ENCODE results near the gene PCSK5. TPM values are rescaled to one million over a fixed set of nuclear protein-coding genes. Genes with fewer than 3 reads are reported as not detected.

Gene PCSK5
- total and polyA plus RNA-seq, 2 of the 8 experiments (the other 6 are each of a cell fraction or from before 2014, with no cell fraction given): 5.5 to 10.7 TPM

- TF ChIP-seq, protein P1, sequence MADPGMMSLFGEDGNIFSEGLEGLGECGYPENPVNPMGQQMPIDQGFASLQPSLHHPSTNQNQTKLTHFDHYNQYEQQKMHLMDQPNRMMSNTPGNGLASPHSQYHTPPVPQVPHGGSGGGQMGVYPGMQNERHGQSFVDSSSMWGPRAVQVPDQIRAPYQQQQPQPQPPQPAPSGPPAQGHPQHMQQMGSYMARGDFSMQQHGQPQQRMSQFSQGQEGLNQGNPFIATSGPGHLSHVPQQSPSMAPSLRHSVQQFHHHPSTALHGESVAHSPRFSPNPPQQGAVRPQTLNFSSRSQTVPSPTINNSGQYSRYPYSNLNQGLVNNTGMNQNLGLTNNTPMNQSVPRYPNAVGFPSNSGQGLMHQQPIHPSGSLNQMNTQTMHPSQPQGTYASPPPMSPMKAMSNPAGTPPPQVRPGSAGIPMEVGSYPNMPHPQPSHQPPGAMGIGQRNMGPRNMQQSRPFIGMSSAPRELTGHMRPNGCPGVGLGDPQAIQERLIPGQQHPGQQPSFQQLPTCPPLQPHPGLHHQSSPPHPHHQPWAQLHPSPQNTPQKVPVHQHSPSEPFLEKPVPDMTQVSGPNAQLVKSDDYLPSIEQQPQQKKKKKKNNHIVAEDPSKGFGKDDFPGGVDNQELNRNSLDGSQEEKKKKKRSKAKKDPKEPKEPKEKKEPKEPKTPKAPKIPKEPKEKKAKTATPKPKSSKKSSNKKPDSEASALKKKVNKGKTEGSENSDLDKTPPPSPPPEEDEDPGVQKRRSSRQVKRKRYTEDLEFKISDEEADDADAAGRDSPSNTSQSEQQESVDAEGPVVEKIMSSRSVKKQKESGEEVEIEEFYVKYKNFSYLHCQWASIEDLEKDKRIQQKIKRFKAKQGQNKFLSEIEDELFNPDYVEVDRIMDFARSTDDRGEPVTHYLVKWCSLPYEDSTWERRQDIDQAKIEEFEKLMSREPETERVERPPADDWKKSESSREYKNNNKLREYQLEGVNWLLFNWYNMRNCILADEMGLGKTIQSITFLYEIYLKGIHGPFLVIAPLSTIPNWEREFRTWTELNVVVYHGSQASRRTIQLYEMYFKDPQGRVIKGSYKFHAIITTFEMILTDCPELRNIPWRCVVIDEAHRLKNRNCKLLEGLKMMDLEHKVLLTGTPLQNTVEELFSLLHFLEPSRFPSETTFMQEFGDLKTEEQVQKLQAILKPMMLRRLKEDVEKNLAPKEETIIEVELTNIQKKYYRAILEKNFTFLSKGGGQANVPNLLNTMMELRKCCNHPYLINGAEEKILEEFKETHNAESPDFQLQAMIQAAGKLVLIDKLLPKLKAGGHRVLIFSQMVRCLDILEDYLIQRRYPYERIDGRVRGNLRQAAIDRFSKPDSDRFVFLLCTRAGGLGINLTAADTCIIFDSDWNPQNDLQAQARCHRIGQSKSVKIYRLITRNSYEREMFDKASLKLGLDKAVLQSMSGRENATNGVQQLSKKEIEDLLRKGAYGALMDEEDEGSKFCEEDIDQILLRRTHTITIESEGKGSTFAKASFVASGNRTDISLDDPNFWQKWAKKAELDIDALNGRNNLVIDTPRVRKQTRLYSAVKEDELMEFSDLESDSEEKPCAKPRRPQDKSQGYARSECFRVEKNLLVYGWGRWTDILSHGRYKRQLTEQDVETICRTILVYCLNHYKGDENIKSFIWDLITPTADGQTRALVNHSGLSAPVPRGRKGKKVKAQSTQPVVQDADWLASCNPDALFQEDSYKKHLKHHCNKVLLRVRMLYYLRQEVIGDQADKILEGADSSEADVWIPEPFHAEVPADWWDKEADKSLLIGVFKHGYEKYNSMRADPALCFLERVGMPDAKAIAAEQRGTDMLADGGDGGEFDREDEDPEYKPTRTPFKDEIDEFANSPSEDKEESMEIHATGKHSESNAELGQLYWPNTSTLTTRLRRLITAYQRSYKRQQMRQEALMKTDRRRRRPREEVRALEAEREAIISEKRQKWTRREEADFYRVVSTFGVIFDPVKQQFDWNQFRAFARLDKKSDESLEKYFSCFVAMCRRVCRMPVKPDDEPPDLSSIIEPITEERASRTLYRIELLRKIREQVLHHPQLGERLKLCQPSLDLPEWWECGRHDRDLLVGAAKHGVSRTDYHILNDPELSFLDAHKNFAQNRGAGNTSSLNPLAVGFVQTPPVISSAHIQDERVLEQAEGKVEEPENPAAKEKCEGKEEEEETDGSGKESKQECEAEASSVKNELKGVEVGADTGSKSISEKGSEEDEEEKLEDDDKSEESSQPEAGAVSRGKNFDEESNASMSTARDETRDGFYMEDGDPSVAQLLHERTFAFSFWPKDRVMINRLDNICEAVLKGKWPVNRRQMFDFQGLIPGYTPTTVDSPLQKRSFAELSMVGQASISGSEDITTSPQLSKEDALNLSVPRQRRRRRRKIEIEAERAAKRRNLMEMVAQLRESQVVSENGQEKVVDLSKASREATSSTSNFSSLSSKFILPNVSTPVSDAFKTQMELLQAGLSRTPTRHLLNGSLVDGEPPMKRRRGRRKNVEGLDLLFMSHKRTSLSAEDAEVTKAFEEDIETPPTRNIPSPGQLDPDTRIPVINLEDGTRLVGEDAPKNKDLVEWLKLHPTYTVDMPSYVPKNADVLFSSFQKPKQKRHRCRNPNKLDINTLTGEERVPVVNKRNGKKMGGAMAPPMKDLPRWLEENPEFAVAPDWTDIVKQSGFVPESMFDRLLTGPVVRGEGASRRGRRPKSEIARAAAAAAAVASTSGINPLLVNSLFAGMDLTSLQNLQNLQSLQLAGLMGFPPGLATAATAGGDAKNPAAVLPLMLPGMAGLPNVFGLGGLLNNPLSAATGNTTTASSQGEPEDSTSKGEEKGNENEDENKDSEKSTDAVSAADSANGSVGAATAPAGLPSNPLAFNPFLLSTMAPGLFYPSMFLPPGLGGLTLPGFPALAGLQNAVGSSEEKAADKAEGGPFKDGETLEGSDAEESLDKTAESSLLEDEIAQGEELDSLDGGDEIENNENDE (IDR thresholded peaks at IDR 0.05; ENCODE audit: insufficient replicate concordance, low read length): no peak
- no peak for TF ChIP-seq RXRA (IDR thresholded peaks at IDR 0.05; ENCODE audit: insufficient read depth, low read depth, low read length)
- no peak for TF ChIP-seq TCF12 (IDR thresholded peaks at IDR 0.05; ENCODE audit: low read depth, low read length)
- TF ChIP-seq SRF (IDR thresholded peaks at IDR 0.05; ENCODE audit: low read depth, low read length): no peak
- TF ChIP-seq CHD1 (IDR thresholded peaks at IDR 0.05; ENCODE audit: low read depth, low read length): no peak
- no peak for TF ChIP-seq HDAC6 (IDR thresholded peaks at IDR 0.05; ENCODE audit: low read depth, low read length)
- no peak for TF ChIP-seq SIX5 (IDR thresholded peaks at IDR 0.05; ENCODE audit: low read depth, low read length)
Measured at GRCh38 chr9:75950998-75951397, 60.5 kb downstream of the PCSK5 start (continued).
